ENCODE results near the gene GLA. TPM values are rescaled to one million over a fixed set of nuclear protein-coding genes. Genes with fewer than 3 reads are reported as not detected.

Gene GLA
- total and polyA plus RNA-seq, 2 of the 4 experiments (the other 2 are of a cell fraction) = 27.9 to 38.7 TPM

GRCh38 chrX:101408532-101408841 is 762 bp upstream of the GLA start:
- intact Hi-C loops (cut with micrococcal nuclease) (no loop called here), in situ Hi-C loops (cut with MboI; ENCODE audit: low sequenced_read_pairs) (no loop called here), dilution Hi-C loops (cut with HindIII; ENCODE audit: low sequenced_read_pairs, unreplicated experiment) (no loop called here)
- POLR2A ChIA-PET (ENCODE audit: unreplicated experiment) = no interaction called here
- H3K4me1 ChIP-seq (ENCODE audit: control insufficient read depth, insufficient read depth, low read length) = no peaks in the 10 kb centered on the region
- WGBS, 2 experiments (ENCODE audit: extremely low coverage in 2 of 2, insufficient read length in 1 of 2) = 10% methylated on average over 2 of the region's 8 CpGs; no CpG with 5 or more reads in 1 of the 2 experiments
- H2AFZ ChIP-seq (replicated peaks; ENCODE audit: low read length, poor library complexity) = peak overlapping the region; percentile 86
- H4K5ac ChIP-seq (ENCODE audit: low read depth, low read length) = peak overlapping the region; percentile 56; the same call in 1 of the 2 replicates
- peak overlapping the region; percentile 92 for H3K9ac ChIP-seq (ENCODE audit: low read depth, low read length)
- H3K4me3 ChIP-seq (ENCODE audit: insufficient read depth, low read depth, low read length) = peak overlapping the region; percentile 75
- peak overlapping the region in 1 of 2 experiments; percentile 50; a peak in 2 of 4 replicates for H4K8ac ChIP-seq (ENCODE audit: low read depth in 2 of 2, low read length in 2 of 2)
- no TSS peak for BruUV-seq (replicated peaks)
- peak overlapping the region; percentile 13; the same call in 1 of the 2 replicates for H3K18ac ChIP-seq (ENCODE audit: low read depth, low read length)
- peak overlapping the region; percentile 85 for H2BK5ac ChIP-seq (ENCODE audit: low read depth, low read length, poor library complexity, severe bottlenecking)
- peak overlapping the region; percentile 97 for H3K27ac ChIP-seq (ENCODE audit: insufficient read depth, low read length)
- H3K9me3 ChIP-seq (ENCODE audit: control insufficient read depth, insufficient read depth, low read length) = no peaks in the 10 kb centered on the region
- H3K4ac ChIP-seq (ENCODE audit: low read depth, low read length) = peak overlapping the region; percentile 45; the same call in 1 of the 2 replicates
- H4K91ac ChIP-seq (ENCODE audit: insufficient read depth, low read depth, low read length) = no peak overlapping the region
- peak overlapping the region; percentile 46; the same call in 1 of the 2 replicates for H3K56ac ChIP-seq (ENCODE audit: extremely low read depth, insufficient read depth, low read length)
- ATAC-seq (ENCODE audit: low read depth) = no peak
- CTCF ChIA-PET = no interaction called here
- H2BK15ac ChIP-seq (ENCODE audit: low read depth, low read length) = no peak overlapping the region
- 0 out of 2 replicates have a peak, but pooled peaks have one; percentile 62 for TF ChIP-seq CHD1 (IDR thresholded peaks at IDR 0.05; ENCODE audit: low read depth, low read length)
- TF ChIP-seq, protein P1, sequence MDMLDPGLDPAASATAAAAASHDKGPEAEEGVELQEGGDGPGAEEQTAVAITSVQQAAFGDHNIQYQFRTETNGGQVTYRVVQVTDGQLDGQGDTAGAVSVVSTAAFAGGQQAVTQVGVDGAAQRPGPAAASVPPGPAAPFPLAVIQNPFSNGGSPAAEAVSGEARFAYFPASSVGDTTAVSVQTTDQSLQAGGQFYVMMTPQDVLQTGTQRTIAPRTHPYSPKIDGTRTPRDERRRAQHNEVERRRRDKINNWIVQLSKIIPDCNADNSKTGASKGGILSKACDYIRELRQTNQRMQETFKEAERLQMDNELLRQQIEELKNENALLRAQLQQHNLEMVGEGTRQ (IDR thresholded peaks at IDR 0.05; ENCODE audit: low read depth, low read length) = no peak
- 0 out of 2 replicates have a peak, but pooled peaks have one; percentile 8 for TF ChIP-seq CTCF (conservative IDR thresholded peaks at IDR 0.05; ENCODE audit: low read depth, low read length)
- no peak for DNase-seq
- peak overlapping the region; percentile 53; the same call in 1 of the 2 replicates for H3K23ac ChIP-seq (ENCODE audit: low read depth, low read length)
- H2BK120ac ChIP-seq (ENCODE audit: low read depth, low read length) = no peak overlapping the region
- H3K14ac ChIP-seq (replicated peaks; ENCODE audit: low read depth, low read length) = peak overlapping the region; percentile 57
- peaks cover 0 to 6% of the 10 kb centered on the region in 2 experiments; a peak in 1 of 4 replicates for H3K79me1 ChIP-seq (ENCODE audit: low read depth in 1 of 2, low read length in 2 of 2)
- H3K36me3 ChIP-seq (ENCODE audit: control insufficient read depth, insufficient read depth, low read length) = peaks cover 12% of the 10 kb centered on the region
- H2AK5ac ChIP-seq (ENCODE audit: low read depth, low read length) = no peak overlapping the region
- H3K9me1 ChIP-seq (ENCODE audit: insufficient read depth, low read length) = no peaks in the 10 kb centered on the region
- peak overlapping the region; percentile 44 for H2AK9ac ChIP-seq (replicated peaks; ENCODE audit: low read depth, low read length, poor library complexity)
- H4K20me1 ChIP-seq (ENCODE audit: insufficient read depth, low read length) = peaks cover 11% of the 10 kb centered on the region
- H3K27me3 ChIP-seq (ENCODE audit: control insufficient read depth, insufficient read depth, low read length) = no peaks in the 10 kb centered on the region
- no peak overlapping the region for H2BK20ac ChIP-seq (ENCODE audit: low read depth, low read length)
- H3K4me2 ChIP-seq (ENCODE audit: low read depth, low read length) = peak overlapping the region; percentile 47; the same call in 1 of the 2 replicates
